HepG2 (cell line): ENCODE results near the gene ZNF142. TPM values are rescaled to one million over a fixed set of nuclear protein-coding genes. Genes with fewer than 3 reads are reported as not detected.

Source experiments
- BRF2 ChIP-seq: sonication (generic); formaldehyde crosslinking; IDR thresholded peaks from 2 replicates; pipeline ENCODE4 v1.8.1; 2022; ENCODE audit warnings: mild to moderate bottlenecking, missing genetic modification reagents
- E2F1 ChIP-seq: sonication (generic); formaldehyde crosslinking; IDR thresholded peaks from 2 replicates; pipeline ENCODE4 v1.5.0; 2020; ENCODE audit warnings: missing genetic modification reagents
- EP300 ChIP-seq, 3 experiments: sonication (generic) in 1 of 3; formaldehyde crosslinking in 1 of 3; IDR thresholded peaks; 2 replicates each; pipeline versions ENCODE4 v1.5.1 to v1.6.1; 2011 to 2020; ENCODE audit warnings: low read depth in 2 of 3, low read length in 2 of 3, borderline replicate concordance in 1 of 3, improper control_type of control experiment in 1 of 3, mild to moderate bottlenecking in 1 of 3, missing genetic modification reagents in 1 of 3, moderate library complexity in 1 of 3
- FOXK1 ChIP-seq: sonication (generic); formaldehyde crosslinking; IDR thresholded peaks from 2 replicates; pipeline ENCODE4 v1.4.0; 2020; ENCODE audit warnings: low read depth, missing genetic modification reagents, borderline replicate concordance
- GLI4 ChIP-seq: sonication (generic); formaldehyde crosslinking; IDR thresholded peaks from 2 replicates; pipeline ENCODE4 v1.5.1; 2020; ENCODE audit warnings: missing genetic modification reagents, mild to moderate bottlenecking, moderate library complexity, borderline replicate concordance
- HOXA5 ChIP-seq: sonication (generic); formaldehyde crosslinking; IDR thresholded peaks from 2 replicates; pipeline ENCODE4 v1.4.0; 2020; ENCODE audit warnings: missing genetic modification reagents
- ISL2 ChIP-seq: sonication (generic); formaldehyde crosslinking; IDR thresholded peaks from 2 replicates; pipeline ENCODE4 v1.5.0; 2020; ENCODE audit warnings: missing genetic modification reagents
- JUND ChIP-seq: sonication (generic); formaldehyde crosslinking; IDR thresholded peaks from 2 replicates; pipeline ENCODE4 v1.8.0; 2022; ENCODE audit warnings: mild to moderate bottlenecking, missing genetic modification reagents
- MEIS2 ChIP-seq: sonication (generic); formaldehyde crosslinking; IDR thresholded peaks from 2 replicates; pipeline ENCODE4 v1.9.0; 2021; ENCODE audit warnings: mild to moderate bottlenecking, missing genetic modification reagents
- PHF21A ChIP-seq: sonication (generic); formaldehyde crosslinking; IDR thresholded peaks from 2 replicates; pipeline ENCODE4 v1.5.0; 2020; ENCODE audit warnings: mild to moderate bottlenecking, missing genetic modification reagents
- SP5 ChIP-seq: IDR thresholded peaks from 2 replicates; pipeline ENCODE4 v1.6.1; 2016; ENCODE audit warnings: low read depth, borderline replicate concordance
- ZNF143 ChIP-seq: sonication (generic); formaldehyde crosslinking; IDR thresholded peaks from 2 replicates; pipeline ENCODE4 v1.4.0; 2020; ENCODE audit warnings: missing genetic modification reagents
- ZNF224 ChIP-seq: sonication (generic); formaldehyde crosslinking; IDR thresholded peaks from 2 replicates; pipeline ENCODE4 v1.5.0; 2020; ENCODE audit warnings: mild to moderate bottlenecking, missing genetic modification reagents
- ZNF235 ChIP-seq: sonication (generic); formaldehyde crosslinking; IDR thresholded peaks from 2 replicates; pipeline ENCODE4 v1.8.1; 2023; ENCODE audit warnings: mild to moderate bottlenecking, missing genetic modification reagents, borderline replicate concordance
- ZNF33B ChIP-seq: sonication (generic); formaldehyde crosslinking; IDR thresholded peaks from 2 replicates; pipeline ENCODE4 v1.5.1; 2020; ENCODE audit warnings: mild to moderate bottlenecking, missing genetic modification reagents
- ZNF383 ChIP-seq: sonication (generic); formaldehyde crosslinking; IDR thresholded peaks from 2 replicates; pipeline ENCODE4 v1.4.0; 2020; ENCODE audit warnings: missing genetic modification reagents, mild to moderate bottlenecking, borderline replicate concordance
- ZNF557 ChIP-seq: sonication (generic); formaldehyde crosslinking; IDR thresholded peaks from 2 replicates; pipeline ENCODE4 v1.4.0; 2020; ENCODE audit warnings: missing genetic modification reagents
- ZNF891 ChIP-seq: sonication (generic); formaldehyde crosslinking; IDR thresholded peaks from 2 replicates; pipeline ENCODE4 v1.5.0; 2020; ENCODE audit warnings: mild to moderate bottlenecking, missing genetic modification reagents
- polyA plus RNA-seq, 8 experiments: library from polyadenylated mRNA; depleted of rRNA in 3 of 8; stranded (reverse) in 7 of 8; unstranded in 1 of 8; fragments of >200 nt; fragmentation: Illumina TruSeq in 4 of 8; extraction: Trizol in 4 of 8; gene quantifications; 2 replicates each; pipeline versions ENCODE4 v1.2.1 to v1.2.3, GENCODE V29; 2011 to 2016; ENCODE audit warnings: low read depth in 4 of 8, missing spikeins in 1 of 8, mixed read lengths in 1 of 8; ENCODE audit not compliant: insufficient read depth in 1 of 8
- total RNA-seq, 5 experiments: library from RNA; depleted of rRNA; stranded (reverse); fragments of >200 nt; fragmentation: Illumina TruSeq; extraction: Trizol; gene quantifications; 2 replicates each; pipeline ENCODE4 v1.2.3, GENCODE V29; 2016; ENCODE audit warnings: low read depth in 1 of 5
- TF ChIP-seq, protein P1 (sequence below), 2 experiments: sonication (generic) in 1 of 2; formaldehyde crosslinking in 1 of 2; IDR thresholded peaks; 2 replicates each; pipeline versions ENCODE4 v1.4.0 to v1.6.1; 2016 to 2020; ENCODE audit warnings: borderline replicate concordance in 1 of 2, low read depth in 1 of 2, mild to moderate bottlenecking in 1 of 2, missing genetic modification reagents in 1 of 2

The ZNF142 gene
- total and polyA plus RNA-seq, 2 of the 13 experiments (the other 11 are each of a cell fraction or from before 2014, with no cell fraction given) = 4.8 to 11.4 TPM

DNA sequence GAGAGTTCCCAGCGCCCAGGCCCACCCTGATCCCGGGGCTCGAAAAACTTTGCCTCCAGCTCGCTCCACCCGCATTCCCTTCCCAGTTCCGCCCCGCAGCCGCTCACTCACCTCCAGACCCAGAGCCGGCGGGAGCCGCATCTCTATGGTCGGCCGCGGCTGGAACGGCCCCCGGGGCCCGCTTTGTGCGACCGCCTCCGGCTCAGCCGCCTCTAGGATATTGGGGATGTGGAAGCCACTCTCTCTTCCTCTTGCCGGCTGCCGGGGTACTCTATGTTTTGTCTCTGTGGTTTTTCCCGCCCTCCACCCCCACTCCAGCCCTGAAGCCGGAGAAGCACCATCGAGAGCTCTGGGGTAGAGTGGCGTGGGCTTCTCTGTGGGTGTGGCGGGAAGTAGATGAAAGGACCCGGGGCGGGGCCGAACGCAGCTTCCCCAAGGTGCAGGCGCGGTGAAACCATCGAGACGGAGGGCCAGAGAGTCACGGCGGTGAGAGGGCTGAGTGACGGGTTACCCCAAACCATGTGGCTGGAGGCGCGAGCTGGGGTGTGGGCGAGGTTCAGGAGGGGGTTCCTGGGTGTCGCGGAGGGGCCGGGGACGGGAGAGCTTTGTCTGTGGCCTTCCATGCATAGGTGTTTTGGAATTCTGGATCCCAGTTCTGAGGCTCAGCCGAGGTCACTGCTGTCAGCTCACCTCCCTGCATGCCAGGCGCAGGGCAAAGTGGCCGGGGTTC, at the start of gene ZNF142, which contains the start of gene BCS1L (continued):
- TF ChIP-seq, protein P1, sequence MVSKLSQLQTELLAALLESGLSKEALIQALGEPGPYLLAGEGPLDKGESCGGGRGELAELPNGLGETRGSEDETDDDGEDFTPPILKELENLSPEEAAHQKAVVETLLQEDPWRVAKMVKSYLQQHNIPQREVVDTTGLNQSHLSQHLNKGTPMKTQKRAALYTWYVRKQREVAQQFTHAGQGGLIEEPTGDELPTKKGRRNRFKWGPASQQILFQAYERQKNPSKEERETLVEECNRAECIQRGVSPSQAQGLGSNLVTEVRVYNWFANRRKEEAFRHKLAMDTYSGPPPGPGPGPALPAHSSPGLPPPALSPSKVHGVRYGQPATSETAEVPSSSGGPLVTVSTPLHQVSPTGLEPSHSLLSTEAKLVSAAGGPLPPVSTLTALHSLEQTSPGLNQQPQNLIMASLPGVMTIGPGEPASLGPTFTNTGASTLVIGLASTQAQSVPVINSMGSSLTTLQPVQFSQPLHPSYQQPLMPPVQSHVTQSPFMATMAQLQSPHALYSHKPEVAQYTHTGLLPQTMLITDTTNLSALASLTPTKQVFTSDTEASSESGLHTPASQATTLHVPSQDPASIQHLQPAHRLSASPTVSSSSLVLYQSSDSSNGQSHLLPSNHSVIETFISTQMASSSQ (IDR thresholded peaks at IDR 0.05; ENCODE audit: low read depth) = peak; percentile 33; the same call in 1 of the 2 replicates
- TF ChIP-seq, protein P1 (CRISPR knock-in tag; IDR thresholded peaks at IDR 0.05; ENCODE audit: borderline replicate concordance) = peak; percentile 65; the same call in 1 of the 2 replicates
- TF ChIP-seq E2F1 (CRISPR knock-in tag) (peak; percentile 79), HOXA5 (CRISPR knock-in tag) (peak; percentile 73), ZNF557 (CRISPR knock-in tag) (peak; percentile 48; the same call in 1 of the 2 replicates), ZNF891 (CRISPR knock-in tag) (peak; percentile 87; the same call in 1 of the 2 replicates), ZNF224 (CRISPR knock-in tag) (0 out of 2 replicates have a peak, but pooled peaks have one; percentile 78), GLI4 (CRISPR knock-in tag) (peak; percentile 61; the same call in 1 of the 2 replicates), SP5 (peak; percentile 79; the same call in 1 of the 2 replicates), ZNF383 (CRISPR knock-in tag) (peak; percentile 87; the same call in 1 of the 2 replicates), MEIS2 (CRISPR knock-in tag) (peak; percentile 80), JUND (CRISPR knock-in tag) (no peak), ISL2 (CRISPR knock-in tag) (peak; percentile 61; the same call in 1 of the 2 replicates), ZNF33B (CRISPR knock-in tag) (peak; percentile 80), ZNF235 (peak; percentile 90), EP300 (IDR thresholded peaks at IDR 0.05; ENCODE audit: low read depth in 2 of 2, low read length in 2 of 2) (peak in 1 of 2 experiments; percentile 25; a peak in 1 of 4 replicates), EP300 (CRISPR knock-in tag; IDR thresholded peaks at IDR 0.05; ENCODE audit: borderline replicate concordance) (no peak), PHF21A (CRISPR knock-in tag) (peak; percentile 72; the same call in 1 of the 2 replicates), ZNF143 (peak; percentile 45), FOXK1 (CRISPR knock-in tag) (peak; percentile 74; the same call in 1 of the 2 replicates), BRF2 (CRISPR knock-in tag) (no peak; the same call in 1 of the 2 replicates)
